Stimulated activated CD8-positive, alpha-beta memory T cell treated with anti-CD3 and anti-CD28 coated beads, Interleukin-7, amount 100 ng/mL, for 4 hours (primary cell): ENCODE measurements around the gene LRRC56.

Experiments
- DNase-seq, 2 donors: peaks; one replicate each; pipeline ENCODE4 v3.0.0-alpha.2; 2020; ENCODE audit warnings: low read depth in 2 of 2

The LRRC56 gene

GRCh38 chr11:574632-575312 lies 37.4 kb downstream of the LRRC56 start:
- no peak for DNase-seq

DNA sequence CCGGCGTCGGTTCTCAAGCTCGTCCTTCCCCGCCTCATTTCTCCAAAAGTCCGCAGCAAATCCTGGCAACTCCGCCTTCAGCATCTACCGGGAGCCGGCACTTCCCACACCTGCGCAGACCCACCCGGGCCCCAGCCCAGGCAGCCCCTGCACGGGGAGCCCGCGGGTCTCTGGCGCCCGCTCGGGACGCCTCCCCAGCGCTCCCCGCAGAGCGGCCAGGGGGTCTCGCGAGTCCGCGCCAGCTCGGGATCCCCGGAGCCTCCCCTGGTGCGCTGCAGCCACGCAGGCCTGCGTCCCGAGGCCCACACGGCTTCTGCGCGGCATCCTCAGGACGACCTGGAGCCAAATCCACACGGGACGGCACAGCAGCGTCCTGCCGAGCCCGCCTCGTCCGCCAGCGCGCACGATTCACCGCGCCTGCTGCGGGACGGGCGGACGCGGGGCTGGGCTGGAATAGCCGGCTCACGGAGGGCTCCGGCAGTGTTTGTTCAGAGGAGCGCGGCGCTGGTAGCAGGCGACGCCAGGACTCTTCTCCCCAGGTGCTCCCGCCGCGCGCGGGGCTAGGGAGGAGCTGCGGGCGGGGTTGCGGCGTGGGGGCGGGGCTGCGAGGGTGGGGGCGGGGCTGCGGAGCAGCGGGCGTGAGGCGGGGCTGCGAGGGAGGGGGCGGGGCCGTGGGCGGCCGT lies 38.1 kb downstream of the LRRC56 start:
- no peak for DNase-seq

- peak; percentile 92 to 97 for DNase-seq
These were observed 38.9 kb downstream of the LRRC56 start, which contains the start of gene PHRF1 for GRCh38 chr11:575996-576768. TSS of gene PHRF1 (plus strand) at chr11:576470. CDS start at chr11:581513, 5,043 bp downstream.

- DNase-seq = no peak
These were observed 39.7 kb downstream of the LRRC56 start for GRCh38 chr11:576811-577610.

DNA sequence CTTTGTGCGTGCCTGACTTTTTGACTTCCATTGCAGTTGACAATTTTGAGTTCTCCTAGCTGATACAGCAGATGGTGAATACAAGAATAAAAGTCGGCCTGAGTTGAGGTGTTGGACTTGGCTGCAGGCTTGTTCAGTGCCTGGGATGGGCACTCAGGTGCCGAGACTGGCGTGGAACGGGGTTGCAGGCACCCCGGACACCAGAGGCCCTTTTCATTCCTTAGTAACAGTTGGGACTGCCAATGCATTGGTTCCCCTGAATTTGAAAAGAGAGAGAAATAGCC lies 40.2 kb downstream of the LRRC56 start:
- DNase-seq = no peak

GRCh38 chr11:578276-579035 lies 41.1 kb downstream of the LRRC56 start:
- no peak for DNase-seq

DNA sequence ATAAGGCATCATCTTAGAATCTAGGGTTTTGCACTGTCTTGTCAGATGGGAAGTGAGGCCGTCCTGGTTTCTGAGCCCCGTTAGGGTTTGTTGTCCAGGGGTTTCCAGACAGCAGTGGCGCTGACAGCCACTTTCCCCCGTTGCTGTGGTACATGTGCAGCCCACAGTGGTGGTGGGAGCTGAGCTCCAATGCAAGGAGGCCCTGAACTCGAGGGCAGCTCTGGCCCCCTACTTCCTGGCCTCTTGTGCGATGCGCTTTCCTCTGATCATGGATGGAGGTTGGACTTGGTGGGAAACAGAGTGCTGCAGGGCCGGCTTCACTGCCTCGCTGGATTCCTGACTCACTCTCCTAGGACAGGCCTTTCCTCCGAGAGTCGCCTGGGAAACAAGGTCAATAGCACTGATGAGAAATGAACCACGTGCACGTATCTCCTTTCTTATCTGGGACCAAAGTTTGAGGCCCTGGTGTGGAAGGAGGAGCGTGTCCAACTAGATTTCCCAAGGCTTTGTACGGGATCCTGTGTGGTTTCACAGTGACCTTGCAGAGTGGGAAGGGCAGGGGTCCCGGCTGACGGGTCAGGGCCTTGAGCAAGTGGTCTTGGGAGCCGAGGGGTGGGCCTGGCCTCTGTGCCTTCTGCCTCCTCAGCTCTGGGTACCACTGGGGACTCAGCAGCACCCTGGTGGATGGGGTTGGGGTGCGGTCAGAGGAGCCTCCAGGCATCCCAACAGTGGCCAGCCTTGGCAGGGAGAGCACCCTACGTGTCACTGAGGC lies 42.7 kb downstream of the LRRC56 start:
- DNase-seq = no peak

DNA sequence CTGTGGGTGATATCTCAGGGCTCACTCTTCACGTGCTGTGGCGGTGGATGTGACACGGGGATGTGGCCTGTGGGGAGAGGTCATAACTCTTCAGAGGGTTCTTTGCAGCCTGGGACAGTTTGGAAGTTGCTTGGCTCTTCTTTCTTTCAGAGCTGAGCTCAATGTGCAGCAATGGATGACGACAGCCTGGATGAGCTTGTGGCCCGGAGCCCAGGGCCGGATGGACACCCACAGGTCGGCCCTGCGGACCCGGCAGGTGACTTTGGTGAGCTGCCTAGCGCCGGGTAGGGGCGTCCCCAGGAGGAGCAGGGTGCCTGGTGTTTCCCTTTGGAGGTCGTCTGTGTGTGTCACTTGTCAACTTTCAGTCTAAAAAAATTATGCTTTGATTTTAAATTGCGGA lies 44.0 kb downstream of the LRRC56 start:
- no peak for DNase-seq

DNA sequence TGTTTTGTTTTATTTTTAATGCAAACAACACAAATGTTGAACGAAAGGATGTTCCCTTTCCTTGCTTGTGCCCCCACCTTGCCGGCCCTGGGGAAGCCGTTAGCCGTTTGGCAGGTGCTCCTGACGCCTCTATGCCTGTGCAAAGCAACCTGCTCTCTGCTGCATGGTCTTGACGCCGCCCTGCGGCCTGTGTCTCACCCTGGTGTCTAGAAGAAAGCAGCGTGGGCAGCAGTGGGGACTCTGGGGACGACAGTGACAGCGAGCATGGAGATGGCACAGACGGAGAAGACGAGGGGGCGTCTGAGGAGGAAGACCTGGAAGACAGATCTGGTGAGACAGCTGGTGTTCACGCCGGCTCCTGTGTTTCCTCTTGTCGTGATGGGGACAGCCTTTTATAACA lies 44.4 kb downstream of the LRRC56 start:
- no peak for DNase-seq

DNA sequence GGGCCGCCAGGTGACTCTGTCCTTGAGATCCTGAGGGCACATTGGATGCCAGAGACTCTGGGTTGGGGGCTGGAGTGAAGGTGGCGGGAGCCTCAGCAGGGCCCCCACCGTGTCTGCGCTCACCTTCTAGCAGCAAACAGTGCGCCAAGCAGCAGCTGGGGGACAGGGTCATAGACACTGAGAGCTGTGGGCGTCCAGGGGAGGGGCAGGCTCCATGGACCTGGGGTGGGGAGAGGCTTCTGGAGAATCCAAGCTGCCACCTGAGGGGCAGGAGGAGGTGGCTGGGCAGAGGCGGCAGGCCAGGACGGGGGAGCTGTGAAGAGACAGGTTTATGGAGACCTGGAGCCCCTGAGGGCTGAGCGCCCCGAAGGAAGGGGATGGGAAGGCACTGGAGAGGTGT lies 47.0 kb downstream of the LRRC56 start:
- no peak for DNase-seq

GRCh38 chr11:586376-587316 lies 49.3 kb downstream of the LRRC56 start:
- no peak for DNase-seq

- DNase-seq = no peak
These were observed 50.2 kb downstream of the LRRC56 start for GRCh38 chr11:587546-587945.

- DNase-seq = peak; percentile 52 to 67
These were observed 50.7 kb downstream of the LRRC56 start for GRCh38 chr11:587978-588380.

DNA sequence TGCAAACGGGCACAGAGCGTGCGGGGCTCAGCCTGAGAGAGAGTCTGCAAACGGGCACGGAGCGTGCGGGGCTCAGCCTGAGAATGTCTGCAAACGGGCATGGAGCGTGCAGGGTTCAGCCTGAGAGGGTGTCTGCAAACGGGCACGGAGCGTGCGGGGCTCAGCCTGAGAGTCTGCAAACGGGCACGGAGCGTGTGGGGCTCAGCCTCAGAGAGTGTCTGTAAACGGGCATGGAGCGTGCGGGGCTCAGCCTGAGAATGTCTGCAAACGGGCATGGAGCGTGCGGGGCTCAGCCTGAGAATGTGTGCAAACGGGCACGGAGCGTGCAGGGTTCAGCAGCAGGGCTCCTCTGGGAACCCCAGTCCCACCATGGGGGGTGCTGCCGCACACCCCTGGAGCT lies 52.5 kb downstream of the LRRC56 start:
- DNase-seq = no peak

- DNase-seq = no peak
These were observed 53.7 kb downstream of the LRRC56 start for GRCh38 chr11:590997-591396.

DNA sequence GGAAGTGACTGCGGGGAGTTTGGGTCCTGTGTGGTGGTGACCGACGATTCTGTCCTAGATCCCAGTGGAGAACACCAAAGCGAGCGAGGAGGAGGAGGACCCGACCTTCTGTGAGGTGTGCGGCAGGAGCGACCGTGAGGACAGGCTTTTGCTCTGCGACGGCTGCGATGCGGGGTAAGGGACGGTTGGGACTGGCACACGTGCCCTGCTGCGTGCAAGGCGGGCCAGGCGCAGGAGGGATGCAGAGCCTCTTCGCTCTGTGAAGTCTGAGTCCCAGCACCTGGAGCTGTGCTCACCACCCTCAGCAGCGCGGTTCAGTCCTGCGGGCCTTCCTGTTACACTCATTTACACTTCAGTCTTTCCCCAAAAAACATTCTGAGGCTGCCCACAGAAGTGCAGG lies 55.2 kb downstream of the LRRC56 start:
- no peak for DNase-seq

DNA sequence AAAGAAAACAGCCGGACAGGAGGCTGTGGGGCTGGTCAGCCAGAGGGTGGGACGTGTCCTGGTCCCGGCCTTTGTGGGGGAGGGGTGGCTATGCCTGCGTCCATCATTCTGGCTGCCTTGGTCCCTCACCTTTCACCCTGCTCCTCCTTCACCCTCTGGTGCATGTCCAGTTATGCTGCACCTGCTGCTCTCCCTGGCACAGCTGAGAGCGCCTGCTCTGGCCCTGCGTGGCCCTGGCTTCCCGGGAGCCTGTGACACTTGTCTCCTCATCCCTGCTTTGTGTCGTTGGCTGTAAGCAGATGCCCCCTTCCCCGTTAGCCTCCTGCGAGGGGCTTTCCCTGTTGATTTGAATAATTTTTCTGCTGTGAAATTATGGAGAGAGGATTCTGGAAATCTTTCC lies 55.6 kb downstream of the LRRC56 start:
- DNase-seq = no peak

DNA sequence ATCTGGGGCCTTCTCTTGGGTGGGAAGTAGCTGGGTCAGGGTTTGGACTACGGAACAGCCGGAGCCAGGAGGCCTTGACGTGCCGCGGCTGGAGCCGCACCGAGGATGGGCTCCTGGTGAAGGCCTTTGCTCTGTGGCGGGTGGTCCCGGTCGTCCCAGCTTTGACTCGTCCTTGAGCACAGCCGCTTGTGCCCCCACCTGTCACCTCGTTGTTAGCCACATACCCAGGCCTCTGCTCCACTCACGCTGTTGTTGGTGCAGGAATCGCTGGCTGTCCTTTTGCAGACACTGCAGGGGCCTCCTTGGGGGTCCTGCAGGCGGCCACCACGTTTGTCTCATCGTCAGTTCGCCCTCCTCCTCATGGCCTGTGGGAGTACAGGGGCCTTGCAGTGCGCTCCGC lies 56.0 kb downstream of the LRRC56 start:
- DNase-seq = no peak

DNA sequence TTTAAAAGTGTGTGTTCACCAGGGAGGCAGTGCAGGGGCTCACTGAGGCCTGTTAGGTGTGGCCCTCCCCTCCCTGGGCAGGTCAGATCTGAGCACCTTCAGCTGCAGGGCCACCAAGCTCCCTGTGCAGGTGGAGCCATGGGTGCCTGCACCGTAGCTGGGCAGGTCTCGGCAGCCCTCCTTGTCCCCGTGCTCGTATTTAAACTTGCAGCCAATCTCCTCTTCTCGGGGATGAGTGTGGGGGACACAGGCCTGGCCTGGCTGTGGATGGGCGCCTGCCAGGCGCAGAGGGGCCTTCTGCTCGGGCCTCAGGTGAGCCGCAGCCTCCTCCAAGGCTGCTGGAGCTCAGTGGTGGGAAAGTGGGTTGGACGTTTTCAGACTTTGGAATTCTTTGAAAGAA lies 58.1 kb downstream of the LRRC56 start:
- DNase-seq = no peak

GRCh38 chr11:596374-596773 lies 59.0 kb downstream of the LRRC56 start:
- no peak for DNase-seq
